HG03439 (cell line): ENCODE results near the gene SCGB1C2.
"Not testable (repeated sequence)": the region's sequence is repeated elsewhere in the genome, so short reads cannot be mapped to it uniquely, and the experiment has no call there.

Experiments used
- ATAC-seq: cut with Tn5 transposase; IDR thresholded peaks from one replicate; pipeline ENCODE4 v1.9.1; 2021; ENCODE audit warnings: mild to moderate bottlenecking, moderate library complexity; ENCODE audit not compliant: unreplicated experiment

The SCGB1C2 gene

DNA sequence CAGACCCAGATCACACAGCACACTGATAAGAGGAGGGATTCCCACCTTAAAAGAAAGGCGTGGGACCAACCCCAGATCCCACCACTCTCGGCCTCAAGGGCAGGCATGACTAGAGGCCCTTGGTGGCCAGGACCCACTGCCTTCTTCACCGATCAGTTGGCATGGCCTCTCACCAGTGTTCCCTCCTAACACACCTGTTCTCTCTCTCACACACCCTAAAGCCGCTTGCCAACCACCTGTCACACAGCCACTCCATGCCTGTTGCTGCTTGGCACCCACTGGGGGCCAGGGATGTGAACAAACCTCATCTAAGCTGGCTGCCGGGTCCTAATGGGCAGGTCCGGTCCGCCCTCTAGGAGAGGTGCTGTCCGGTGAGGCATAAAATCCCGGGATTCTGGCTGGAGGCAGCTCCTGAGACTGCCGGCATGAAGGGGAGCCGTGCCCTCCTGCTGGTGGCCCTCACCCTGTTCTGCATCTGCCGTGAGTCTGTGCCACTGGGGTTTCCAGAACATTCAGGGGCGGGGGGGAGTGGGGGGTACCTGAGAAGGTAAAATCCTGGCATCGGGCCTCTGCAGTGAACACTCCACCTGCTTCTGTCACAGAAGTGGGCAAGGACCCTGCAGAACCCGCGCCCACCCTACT is at the start of gene SCGB1C2:
Gene SCGB1C2, plus strand, starts transcription at position 404 of the 642 bp plus-strand sequence. Its CDS starts 22 bp downstream, at position 426.
- not testable (repeated sequence) for ATAC-seq

DNA sequence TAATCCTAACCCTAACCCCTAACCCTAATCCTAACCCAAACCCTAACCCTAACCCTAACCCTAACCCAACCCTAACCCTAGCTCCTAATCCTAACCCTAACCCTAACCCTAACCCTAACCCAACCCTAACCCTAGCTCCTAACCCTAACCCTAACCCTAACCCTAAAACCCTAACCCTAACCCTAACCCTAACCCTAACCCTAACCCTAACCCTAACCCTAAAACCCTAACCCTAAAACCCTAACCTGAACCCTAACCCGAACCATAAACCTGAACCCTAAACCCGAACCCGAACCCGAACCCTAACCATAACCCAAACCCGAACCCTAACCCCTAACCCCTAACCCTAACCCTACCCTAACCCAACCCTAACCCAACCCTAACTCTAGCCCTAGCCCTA is 24.3 kb upstream of the SCGB1C2 start:
- ATAC-seq: not testable (repeated sequence)

DNA sequence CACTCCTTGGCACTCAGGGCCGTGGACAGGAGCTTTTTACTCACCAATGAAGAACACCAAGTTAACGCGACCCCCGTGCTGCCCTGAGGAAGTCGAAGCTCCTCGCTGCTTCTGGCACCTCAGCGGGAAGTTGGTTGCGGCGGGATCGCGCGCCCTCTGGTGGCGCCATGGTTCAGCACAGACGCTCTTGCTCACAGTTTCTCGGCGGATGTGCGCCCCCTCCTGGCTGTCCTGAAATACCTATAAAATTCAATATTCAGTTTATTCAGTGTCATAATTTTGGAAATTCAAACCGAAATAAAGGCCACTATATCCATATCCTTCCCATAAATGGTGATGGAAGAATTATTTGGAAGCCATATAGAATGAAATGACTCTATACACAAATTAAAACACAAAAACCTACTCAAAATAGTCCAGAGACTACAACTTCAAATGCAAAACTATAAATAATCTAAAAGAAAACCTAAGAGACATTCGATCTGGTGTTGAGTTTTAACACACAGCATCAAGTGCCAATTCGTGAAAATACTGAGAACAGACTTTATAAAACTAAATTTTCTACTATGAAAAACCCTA is 18.9 kb upstream of the SCGB1C2 start:
- ATAC-seq: not testable (repeated sequence)

DNA sequence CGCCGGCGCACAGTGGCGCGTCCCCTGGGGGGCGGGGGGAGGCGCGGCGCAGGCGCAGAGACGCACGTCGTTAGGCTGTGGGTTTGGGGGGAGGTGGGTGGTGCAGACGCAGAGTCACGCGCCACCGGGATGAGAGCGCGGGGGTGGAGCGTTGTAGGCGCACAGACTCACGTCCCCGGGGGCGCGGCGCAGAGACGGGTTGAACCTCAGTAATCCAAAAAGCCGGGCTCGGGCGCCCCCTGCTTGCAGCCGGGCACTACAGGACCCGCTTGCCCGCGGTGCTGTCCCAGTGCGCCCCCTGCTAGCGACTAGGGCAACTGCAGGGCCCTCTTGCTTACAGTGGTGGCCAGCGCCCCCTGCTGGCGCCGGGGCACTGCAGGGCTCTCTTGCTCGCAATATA is 3.4 kb upstream of the SCGB1C2 start:
- not testable (repeated sequence) for ATAC-seq

DNA sequence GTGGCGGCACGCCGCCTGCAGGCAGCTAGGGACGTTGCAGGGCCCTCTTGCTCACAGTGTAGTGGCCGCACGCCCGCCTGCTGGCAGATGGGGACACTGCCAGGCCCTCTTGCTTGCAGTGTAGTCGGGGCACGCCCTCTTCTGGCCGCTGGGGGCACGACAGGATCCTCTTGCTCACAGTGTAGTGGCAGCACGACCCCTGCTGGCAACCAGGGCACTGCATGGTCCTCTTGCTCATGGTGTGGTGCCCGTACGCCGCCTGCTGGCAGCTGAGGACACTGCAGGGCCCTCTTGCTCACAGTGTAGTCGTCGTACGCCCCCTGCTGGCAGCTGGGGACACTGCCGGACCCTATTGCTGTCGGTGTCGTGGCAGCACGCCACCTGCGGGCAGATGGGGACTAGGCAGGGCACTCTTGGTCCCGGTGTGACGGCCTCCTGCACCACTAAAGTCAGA is 3.0 kb upstream of the SCGB1C2 start:
- peak; percentile 92 for ATAC-seq

DNA sequence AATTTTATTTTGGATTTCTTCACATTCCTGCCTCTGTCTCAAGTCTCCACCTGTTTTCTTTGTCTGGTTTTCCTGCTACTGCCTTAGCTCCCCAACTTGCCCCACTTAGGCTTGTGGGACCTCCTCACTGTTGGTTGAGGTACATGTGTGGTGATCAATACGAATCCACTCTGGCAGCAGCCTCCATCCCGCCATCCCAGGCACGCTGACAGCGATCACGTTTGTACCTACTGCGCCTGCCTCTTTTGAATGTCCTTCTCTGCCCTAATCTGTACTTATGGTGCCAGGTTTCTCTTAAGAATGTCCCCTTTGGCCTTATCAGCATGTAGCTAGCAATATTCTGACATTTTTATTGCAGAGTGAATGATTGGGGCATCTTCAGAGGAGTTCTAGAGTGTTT is 2.3 kb upstream of the SCGB1C2 start:
- ATAC-seq: not testable (repeated sequence)

DNA sequence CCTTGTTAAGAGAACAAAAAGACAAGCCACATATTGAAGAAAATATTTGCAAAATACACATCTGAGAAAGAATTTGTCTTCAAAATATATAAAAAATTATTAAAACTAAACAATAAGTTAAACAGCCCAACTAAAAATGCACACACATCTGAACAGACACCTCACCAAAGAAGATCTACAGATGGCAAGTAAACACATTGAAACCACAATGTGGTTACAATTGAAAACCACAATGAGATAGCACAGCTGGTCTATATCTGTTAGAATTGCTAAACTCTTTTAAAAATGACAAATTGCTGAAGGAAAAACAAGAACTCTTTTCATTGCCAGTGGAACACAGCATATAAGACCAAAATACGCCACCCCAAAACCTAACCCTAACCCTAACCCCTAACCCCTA is 1.5 kb upstream of the SCGB1C2 start:
- not testable (repeated sequence) for ATAC-seq

DNA sequence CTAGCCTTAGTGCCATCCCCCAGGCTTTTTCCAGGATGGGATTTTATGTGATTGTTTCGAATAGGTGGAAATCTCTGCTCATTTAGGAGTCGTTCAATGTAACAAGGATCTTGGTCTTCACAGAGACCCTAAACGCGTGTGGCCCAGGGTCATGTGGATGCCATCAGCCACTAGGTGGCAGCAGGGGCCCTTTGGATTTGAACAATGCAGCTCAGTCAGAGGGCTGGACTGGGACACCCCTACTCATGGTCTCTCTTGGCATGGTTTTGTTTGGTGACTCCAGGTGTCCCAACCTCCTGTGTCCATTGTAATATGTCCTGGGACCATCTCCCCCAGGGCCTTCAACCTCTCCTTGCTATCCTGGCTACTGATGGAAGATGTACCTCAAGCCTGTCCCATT is 838 bp upstream of the SCGB1C2 start:
- not testable (repeated sequence) for ATAC-seq

DNA sequence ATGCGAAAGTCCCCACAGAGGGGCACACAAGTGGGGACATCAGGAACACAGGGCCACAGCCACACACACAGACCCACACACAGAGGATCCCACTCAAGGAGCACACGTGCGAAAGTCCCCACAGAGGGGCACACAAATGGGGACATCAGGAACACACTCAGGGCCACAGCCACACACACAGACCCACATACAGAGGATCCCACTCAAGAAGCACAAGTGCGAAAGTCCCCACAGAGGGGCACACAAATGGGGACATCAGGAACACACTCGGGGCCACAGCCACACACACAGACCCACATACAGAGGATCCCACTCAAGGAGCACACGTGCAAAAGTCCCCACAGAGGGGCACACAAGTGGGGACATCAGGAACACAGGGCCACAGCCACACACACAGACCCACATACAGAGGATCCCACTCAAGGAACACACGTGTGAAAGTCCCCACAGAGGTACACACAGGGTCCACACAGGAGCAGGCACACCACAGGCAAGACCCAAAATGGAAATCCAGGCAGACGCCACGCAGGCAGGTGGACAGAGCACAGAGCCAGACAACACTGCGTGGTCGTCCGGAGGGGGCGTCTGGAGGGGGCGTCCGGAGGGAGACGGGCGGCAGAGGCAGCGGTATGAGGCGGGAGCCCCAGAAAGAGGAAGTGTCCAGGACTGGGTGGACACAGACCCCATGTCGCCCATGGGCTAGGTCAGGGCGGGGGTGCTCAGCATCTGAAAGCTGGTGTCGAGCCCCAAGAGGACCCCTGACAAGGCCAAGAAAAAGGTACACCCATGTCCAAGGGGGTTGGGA is 2.2 kb downstream of the SCGB1C2 start:
- ATAC-seq: not testable (repeated sequence)

DNA sequence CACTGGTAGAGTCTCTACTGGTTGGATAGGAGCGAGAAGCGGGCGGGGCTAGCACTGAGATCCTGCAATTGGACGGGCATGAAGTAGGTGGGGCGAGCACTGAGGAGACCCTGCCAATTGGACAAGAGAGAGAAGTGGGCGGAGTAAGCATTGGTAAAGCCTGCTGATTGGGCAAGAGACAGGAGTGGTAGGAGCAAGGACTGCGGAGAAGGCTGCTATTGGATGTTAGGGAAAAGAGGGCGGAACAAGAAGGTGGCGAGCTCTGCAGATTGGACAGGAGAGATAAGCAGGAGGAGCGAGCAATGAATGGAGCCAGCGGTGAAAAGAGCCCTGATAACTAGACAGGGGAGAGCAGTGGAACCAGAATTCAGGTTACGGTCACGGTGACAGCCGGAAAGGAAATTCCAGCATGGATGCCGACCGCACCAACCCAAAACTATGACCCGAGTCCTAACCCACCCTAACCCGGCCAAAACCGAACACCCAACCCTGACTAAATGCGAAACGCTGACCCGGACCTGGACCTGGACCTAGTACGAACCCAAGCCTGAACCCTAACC is 4.8 kb downstream of the SCGB1C2 start:
- ATAC-seq: no peak

DNA sequence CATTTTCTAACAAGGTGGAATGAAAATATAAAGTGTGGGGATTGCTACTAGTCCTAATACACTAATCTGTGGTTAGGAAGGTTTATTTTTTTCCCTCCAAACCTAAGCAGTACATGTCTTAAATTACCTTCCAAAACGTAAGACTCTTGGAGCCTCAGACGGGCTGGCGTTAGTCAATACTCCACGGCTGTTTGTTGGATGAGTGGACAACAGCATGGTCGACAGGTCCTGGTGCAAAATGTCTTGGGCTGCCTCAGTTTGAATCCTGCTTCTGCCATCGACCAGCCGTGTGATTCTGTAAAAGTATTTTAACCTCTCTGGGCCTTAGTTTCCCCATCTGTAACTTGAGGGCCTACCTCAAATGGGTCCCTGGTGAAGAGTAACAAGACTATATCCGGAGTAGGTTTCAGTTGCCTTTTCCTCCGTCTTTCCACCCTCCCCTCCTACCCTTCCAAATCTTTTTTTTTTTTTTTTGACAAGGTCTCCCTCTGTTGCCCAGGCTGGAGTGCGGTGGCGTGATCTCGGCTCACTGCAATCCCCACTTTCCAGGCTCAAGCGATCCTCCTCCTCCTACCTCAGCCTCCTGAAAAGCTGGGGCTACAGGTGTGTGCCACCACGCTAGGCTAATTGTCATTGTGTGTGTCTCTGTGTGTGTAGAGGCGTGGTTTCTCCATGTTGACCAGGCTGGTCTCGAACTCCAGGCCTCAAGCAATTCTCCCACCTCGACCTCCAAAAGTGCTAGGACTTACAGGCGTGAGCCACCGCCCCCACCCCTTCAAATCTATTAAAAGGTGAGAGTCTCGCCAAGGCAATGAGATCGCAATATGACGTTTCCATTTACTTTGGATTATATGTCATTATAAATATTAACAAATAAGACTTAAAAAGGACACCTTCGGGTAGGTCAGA is 5.8 kb downstream of the SCGB1C2 start:
- no peak for ATAC-seq

DNA sequence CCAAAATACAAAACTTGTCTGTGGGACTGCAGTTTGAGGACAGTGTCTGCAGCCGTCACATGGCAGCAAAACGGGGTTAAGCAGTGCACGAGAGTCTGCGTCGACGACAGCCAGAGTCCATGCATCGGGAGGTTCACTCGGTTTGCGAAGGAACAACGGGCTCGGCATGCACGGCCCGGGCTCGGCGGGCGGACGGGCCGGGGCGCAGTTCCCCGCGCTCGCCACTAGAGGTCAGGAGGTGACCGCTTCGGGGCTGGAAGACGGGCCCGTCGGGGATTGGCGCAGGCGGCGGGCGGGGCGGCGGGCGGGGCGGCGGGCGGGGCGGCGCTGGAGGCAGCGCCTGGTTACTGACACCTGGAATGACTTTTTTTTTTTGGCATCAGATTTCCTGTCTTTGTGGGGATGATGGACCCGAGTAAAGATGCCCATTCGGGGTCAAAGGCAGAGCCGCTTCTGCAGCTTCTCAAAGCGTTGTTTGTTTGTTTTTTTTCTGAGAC is 6.5 kb downstream of the SCGB1C2 start:
- ATAC-seq: no peak

DNA sequence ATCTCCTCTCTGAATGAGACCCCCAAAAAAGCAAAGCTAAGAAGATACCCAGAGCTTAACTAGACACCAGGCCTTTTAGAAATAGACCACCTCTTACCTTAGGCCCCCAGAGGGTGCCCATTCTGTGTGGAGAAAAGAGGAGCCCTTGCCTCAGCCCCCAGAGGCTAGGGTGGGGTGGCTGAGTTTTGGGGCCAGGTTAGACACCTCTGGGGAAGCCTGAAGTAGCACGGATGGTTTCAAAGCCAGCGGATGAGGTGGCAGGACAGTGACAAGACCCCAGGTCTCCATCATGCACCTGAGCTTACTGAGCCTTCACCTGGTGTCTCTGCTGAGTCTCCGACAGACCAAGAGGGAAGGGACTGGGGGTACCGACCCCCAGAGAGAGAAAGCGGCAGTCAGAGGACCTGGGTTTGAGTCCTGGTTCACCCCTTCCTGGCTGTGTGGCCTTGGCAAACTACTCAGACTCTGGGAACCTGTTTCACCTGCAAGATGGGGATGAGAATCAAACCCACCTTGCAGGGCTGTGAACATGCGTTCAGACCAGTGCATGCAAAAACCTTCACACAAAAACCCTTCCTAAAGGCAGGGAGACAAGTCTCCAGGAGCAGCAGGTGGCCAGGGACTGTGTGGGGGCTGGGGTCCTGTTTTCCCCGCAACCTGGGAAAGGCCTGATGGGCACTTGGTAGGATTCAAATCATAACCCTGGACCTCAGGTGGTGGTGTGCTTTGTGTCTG is 7.7 kb downstream of the SCGB1C2 start:
- ATAC-seq: no peak

DNA sequence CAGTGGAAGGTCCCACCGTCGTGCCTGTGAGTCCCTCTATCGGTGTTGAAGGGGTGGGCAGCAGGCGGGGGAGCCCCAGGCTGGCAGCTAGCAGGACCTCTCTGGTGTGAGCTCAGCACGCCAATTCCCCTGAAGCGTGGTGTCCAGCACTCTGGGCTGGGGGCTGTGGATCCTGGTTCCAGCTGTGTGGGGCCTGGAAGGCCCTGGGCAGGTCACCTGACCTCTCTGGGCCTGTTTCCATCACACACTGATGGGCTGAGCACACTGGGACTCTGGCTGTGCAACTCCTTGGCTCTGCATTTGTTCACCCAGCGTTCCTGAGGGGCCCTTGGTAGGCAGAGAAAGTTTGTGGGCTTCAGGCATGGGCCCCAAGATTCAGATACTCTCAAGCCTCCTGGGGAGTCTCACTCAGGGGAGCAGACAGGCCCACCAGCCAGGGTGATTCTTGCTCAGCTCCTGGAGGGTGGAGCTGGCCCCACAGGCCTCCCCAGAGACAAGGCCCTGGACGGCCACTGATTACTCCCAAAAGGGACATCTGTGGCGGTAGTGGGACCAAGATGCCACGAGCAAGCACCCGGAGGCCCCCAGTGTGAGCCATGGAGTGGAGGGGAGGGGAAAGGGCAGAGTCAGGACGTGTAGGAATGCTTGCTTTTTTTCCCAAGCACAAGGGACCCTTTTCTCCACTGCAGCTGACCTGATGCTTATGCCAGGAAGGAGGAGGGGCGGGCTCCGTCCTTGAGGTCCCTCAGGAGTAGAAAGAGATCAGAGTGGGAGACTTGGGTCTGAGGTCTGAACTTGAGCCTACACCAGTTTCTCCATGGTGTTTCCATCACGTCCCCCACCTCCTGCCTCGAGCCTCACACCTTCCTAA is 8.5 kb downstream of the SCGB1C2 start:
- no peak for ATAC-seq

DNA sequence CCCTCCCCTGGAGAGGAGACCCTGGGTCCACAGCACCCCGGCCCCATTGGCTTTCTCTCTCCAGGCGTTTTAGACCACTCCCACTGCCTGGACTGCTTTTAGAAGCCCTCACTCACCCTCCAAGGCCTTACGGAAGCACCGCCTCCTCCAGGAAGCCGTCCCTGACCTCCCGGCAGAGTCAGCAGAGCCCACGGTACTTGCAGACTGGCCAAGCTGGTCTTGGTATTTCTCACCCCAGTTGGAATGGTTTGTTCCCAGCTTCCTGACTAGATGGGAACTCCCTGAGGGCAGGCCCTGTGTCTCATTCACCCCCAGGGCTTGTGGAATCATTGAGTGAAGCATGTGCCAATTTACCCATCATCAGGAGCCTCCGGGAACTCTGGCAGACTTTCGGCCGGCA is 9.2 kb downstream of the SCGB1C2 start:
- no peak for ATAC-seq

DNA sequence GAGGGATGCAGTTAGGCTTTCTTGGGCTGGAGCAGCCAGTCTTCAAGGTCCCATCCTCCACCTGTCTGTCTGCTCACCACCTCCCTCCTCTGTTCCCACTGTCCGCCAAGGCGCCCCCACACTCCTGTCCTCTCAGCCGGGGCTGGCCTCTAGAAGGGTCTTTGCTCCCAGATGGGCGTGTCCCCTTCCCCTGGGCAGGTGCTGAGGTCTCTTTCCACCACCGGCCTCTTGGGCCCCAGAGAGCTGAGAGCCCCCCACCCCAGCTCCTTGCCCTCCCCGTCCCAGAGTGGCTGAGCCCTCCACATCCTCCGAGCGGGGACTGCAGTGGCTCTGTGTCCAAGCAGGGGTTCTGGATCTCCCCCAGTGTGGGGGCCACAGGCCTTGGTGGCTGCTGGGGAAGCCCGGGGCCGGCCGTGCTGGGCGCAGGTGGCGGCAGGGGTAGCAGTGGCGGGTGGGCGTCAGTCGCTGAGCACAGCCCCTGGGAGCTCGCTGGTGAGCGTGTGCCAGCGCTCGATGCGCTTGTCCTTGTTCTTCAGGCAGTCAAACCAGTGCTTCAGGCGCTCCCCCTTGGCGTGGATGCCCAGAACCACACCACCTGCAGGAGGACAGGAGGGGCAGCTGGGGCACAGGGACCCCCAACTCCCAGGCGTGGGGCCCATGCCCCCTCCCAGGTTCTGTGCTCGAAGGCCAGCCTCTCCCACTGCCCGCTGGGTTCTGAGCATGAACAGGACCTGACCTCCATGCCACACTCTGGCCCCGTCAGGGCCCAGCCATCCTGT is 9.8 kb downstream of the SCGB1C2 start:
- no peak for ATAC-seq

DNA sequence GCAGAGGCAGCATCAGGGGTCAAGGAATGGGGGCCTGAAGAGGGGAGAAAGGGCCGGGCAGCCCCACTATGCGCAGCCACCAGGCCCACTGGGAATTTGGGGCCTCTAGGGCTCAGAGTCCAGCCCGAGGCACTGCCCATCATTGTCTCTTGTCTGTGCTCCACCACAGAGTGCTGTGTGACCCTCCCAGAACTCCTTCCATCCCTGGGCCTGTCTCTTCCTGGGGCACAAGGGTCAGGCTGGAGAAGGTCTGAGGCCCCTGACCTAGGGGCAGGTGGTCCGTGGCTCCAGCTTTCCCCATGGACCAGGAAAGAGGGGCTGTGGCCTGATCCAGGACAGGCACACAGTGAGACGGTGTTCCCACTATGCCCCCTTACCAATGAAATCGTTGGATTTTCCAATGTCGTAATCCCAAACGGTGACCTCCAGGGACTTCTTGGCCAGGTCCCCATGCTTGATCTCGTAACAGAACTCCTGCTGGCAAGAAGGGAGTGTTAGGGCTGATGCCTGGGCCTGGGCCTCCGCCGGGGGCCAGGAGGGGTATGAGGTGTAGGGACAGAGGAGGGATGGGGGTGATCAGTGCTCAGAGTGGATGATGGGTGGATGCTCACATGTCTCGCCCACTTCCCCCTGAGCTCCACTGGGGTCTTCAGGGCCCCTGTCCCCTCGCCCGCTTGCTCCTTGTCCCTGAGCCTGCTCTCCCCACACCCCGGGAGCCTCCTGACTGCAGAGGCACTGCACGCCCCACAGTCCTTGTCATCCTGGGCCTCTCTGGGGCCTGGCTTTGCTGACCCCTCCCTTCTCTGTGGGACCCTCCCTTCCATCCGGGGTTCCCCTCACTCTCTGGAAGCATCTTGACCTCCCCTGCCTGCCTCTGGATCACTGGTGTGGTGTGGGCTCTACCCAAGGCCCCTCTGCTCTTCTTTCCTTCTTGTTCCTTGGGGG is 10.7 kb downstream of the SCGB1C2 start:
- ATAC-seq: no peak
